ENCODE results near the gene DUSP28. TPM values are rescaled to one million over a fixed set of nuclear protein-coding genes. Genes with fewer than 3 reads are reported as not detected.

Gene DUSP28
- total and polyA plus RNA-seq, 2 of the 13 experiments (the other 11 are each of a cell fraction or from before 2014, with no cell fraction given) = 5.2 to 8.6 TPM

DNA sequence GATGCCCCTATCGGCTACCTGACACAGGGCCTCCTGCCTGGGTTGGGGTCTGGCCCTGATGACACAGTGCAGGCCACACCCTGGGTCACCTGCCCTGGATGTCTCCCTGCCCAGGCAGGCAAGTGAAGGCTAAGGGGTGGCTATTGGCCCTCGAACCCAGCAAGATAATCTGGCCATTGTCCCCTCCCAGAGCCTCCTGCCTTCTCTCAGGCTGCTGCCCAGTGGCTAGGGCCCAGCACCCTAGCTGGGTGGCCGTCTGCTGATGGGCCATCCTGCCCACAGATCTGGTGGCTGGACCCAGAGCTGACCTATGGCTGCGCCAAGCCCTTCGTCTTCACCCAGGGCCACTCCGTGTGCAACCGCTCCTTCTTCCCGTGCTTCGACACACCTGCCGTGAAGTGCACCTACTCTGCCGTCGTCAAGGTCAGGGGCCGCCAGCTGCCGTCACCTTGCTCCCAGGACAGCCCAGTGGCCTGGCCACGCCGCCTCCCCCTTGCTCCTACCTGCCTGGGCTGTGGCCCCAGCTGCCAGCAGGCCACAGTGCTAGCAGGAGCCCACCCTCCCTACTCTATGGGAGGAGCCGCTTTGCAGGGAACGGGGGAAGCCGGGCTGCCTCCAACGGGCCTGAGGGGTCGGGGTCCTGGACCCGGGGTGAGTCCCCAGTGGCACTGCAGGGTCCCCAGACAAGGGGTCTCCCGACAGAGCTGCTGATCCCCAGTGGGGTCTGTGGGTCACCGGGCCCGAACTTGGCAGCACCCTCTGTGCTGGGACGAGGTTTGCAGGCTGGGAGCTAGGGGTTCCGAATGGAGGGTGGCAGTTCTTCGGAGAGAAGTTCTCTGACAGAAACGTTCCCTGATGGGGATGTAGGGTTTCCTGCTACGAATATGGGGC, 12.2 kb downstream of the DUSP28 start (continued):
- TF ChIP-seq, protein P1, sequence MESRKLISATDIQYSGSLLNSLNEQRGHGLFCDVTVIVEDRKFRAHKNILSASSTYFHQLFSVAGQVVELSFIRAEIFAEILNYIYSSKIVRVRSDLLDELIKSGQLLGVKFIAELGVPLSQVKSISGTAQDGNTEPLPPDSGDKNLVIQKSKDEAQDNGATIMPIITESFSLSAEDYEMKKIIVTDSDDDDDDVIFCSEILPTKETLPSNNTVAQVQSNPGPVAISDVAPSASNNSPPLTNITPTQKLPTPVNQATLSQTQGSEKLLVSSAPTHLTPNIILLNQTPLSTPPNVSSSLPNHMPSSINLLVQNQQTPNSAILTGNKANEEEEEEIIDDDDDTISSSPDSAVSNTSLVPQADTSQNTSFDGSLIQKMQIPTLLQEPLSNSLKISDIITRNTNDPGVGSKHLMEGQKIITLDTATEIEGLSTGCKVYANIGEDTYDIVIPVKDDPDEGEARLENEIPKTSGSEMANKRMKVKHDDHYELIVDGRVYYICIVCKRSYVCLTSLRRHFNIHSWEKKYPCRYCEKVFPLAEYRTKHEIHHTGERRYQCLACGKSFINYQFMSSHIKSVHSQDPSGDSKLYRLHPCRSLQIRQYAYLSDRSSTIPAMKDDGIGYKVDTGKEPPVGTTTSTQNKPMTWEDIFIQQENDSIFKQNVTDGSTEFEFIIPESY (CRISPR knock-in tag; IDR thresholded peaks at IDR 0.05) = 0 out of 2 replicates have a peak, but pooled peaks have one; percentile 19
- no peak for TF ChIP-seq PHB2 (IDR thresholded peaks at IDR 0.05; ENCODE audit: partially characterized antibody)
- no peak for TF ChIP-seq MED8 (CRISPR knock-in tag; IDR thresholded peaks at IDR 0.05; ENCODE audit: insufficient replicate concordance)

DNA sequence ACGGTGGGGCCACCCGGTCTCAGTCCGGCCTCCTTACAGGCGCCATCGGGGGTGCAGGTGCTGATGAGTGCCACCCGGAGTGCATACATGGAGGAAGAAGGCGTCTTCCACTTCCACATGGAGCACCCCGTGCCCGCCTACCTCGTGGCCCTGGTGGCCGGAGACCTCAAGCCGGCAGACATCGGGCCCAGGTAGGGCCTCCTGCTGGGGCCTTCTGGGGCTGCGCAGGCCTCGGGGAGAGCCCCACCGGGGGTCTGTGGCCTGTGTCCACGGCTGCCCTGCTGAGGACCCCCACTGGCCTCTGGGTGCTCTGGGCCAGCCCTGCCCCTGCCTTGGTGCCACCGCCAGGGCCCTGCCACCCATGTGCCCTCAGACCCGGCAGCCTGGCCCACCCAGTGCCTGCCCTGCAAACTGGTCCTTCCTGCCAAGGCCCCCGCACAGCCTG, 12.9 kb downstream of the DUSP28 start:
- no peak overlapping the region for H3K4me2 ChIP-seq (ENCODE audit: low read depth, low read length)
- no peaks in the 10 kb centered on the region for H3K27me3 ChIP-seq (ENCODE audit: control insufficient read depth in 1 of 2, insufficient read depth in 2 of 2, low read length in 2 of 2)
- in situ Hi-C loops (cut with HindIII; ENCODE audit: extremely low pct_ligation_motif_present, low pct_unique_long_range_greater_than_20kb) (loop anchor here (25.0 kb wide), 1 partner anchor 639 kb away; no protein-coding TSS in a partner anchor), intact Hi-C loops (cut with micrococcal nuclease; ENCODE audit: unreplicated experiment) (no loop called here)
- H3K4me3 ChIP-seq (replicated peaks in 1 of 3; ENCODE audit: insufficient read depth in 1 of 3, low read depth in 2 of 3, low read length in 3 of 3) = no peak overlapping the region
- H3K9ac ChIP-seq (ENCODE audit: insufficient read depth, low read depth, low read length) = no peak overlapping the region
- peaks cover 13% of the 10 kb centered on the region for H3K79me2 ChIP-seq (ENCODE audit: insufficient read depth, low read length)
- peaks cover 0 to 12% of the 10 kb centered on the region in 2 experiments; a peak in 3 of 5 replicates for H3K36me3 ChIP-seq (replicated peaks in 1 of 2; ENCODE audit: control insufficient read depth in 1 of 2, insufficient read depth in 2 of 2, low read length in 2 of 2)
- WGBS (ENCODE audit: low lambda C conversion rate) = 94% methylated on average over 15 of the region's 20 CpGs
- H4K20me1 ChIP-seq (ENCODE audit: insufficient read depth, low read length) = no peaks in the 10 kb centered on the region; the same call in 1 of the 2 replicates
- H2AFZ ChIP-seq (ENCODE audit: low read length) = no peak overlapping the region
- no peaks in the 10 kb centered on the region for H3K9me3 ChIP-seq (ENCODE audit: low read length)
- DNase-seq (ENCODE audit: low spot score) (no peak), FAIRE-seq (no peak), ATAC-seq (no peak)
- CTCF ChIA-PET (ENCODE audit: low intra/inter-chr PET ratio, low total read pairs) = no interaction called here
- BruUV-seq (replicated peaks) = no TSS peak
- H3K27ac ChIP-seq (ENCODE audit: extremely low read length, insufficient read depth, low read length) = no peak overlapping the region
- peaks cover 23% of the 10 kb centered on the region for H3K4me1 ChIP-seq (ENCODE audit: insufficient read depth, low read length)
- POLR2A ChIA-PET = interaction anchor here (2.8 kb wide), 1 partner anchor 12 kb away, joined by 9 read pairs; the partner anchor contains the start of gene DUSP28
- TF ChIP-seq ZNF678 (CRISPR knock-in tag; IDR thresholded peaks at IDR 0.05) = no peak
- 0 out of 2 replicates have a peak, but pooled peaks have one; percentile 11 for TF ChIP-seq RBFOX2 (IDR thresholded peaks at IDR 0.05; ENCODE audit: low read depth, low read length)
- TF ChIP-seq HNRNPL (IDR thresholded peaks at IDR 0.05; ENCODE audit: low read depth, low read length) = 0 out of 2 replicates have a peak, but pooled peaks have one; percentile 35
- TF ChIP-seq, protein P2, sequence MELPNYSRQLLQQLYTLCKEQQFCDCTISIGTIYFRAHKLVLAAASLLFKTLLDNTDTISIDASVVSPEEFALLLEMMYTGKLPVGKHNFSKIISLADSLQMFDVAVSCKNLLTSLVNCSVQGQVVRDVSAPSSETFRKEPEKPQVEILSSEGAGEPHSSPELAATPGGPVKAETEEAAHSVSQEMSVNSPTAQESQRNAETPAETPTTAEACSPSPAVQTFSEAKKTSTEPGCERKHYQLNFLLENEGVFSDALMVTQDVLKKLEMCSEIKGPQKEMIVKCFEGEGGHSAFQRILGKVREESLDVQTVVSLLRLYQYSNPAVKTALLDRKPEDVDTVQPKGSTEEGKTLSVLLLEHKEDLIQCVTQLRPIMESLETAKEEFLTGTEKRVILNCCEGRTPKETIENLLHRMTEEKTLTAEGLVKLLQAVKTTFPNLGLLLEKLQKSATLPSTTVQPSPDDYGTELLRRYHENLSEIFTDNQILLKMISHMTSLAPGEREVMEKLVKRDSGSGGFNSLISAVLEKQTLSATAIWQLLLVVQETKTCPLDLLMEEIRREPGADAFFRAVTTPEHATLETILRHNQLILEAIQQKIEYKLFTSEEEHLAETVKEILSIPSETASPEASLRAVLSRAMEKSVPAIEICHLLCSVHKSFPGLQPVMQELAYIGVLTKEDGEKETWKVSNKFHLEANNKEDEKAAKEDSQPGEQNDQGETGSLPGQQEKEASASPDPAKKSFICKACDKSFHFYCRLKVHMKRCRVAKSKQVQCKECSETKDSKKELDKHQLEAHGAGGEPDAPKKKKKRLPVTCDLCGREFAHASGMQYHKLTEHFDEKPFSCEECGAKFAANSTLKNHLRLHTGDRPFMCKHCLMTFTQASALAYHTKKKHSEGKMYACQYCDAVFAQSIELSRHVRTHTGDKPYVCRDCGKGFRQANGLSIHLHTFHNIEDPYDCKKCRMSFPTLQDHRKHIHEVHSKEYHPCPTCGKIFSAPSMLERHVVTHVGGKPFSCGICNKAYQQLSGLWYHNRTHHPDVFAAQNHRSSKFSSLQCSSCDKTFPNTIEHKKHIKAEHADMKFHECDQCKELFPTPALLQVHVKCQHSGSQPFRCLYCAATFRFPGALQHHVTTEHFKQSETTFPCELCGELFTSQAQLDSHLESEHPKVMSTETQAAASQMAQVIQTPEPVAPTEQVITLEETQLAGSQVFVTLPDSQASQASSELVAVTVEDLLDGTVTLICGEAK (IDR thresholded peaks at IDR 0.05) = no peak
- TF ChIP-seq, protein P2 (CRISPR knock-in tag; IDR thresholded peaks at IDR 0.05) = 0 out of 2 replicates have a peak, but pooled peaks have one; percentile 3
